PC-9 (cell line): ENCODE results near the gene CNTNAP5.

Source experiments
- CTCF ChIP-seq: fragments of 200-600 bp; sonication (generic); conservative IDR thresholded peaks from 2 replicates; pipeline ENCODE4 v1.6.1; 2017; ENCODE audit warnings: mixed run types, antibody characterized with exemption, mild to moderate bottlenecking, moderate library complexity
- EZH2 ChIP-seq: fragments of 200-600 bp; sonication (generic); IDR thresholded peaks from 2 replicates; pipeline ENCODE4 v1.8.0; 2017; ENCODE audit warnings: antibody characterized with exemption, low read depth

- TF ChIP-seq CTCF (no peak), EZH2 (no peak)
Observed at GRCh38 chr2:124065636-124066035, 40.5 kb downstream of the CNTNAP5 start.
